HG03571 (cell line): Measurements from ENCODE around the gene TLCD3B.

ENCODE experiments used
- ATAC-seq: cut with Tn5 transposase; IDR thresholded peaks from one replicate; pipeline ENCODE4 v1.9.1; 2021; ENCODE audit not compliant: unreplicated experiment

Gene TLCD3B

GRCh38 chr16:29991571-29991904 lies 39.5 kb downstream of the TLCD3B start:
- no peak for ATAC-seq

- ATAC-seq: no peak
Observed at GRCh38 chr16:29990883-29991570, 40.0 kb downstream of the TLCD3B start.

GRCh38 chr16:29990034-29990433 lies 41.0 kb downstream of the TLCD3B start:
- no peak for ATAC-seq

- no peak for ATAC-seq
Observed at GRCh38 chr16:29989111-29989858, 41.8 kb downstream of the TLCD3B start.

- no peak for ATAC-seq
Observed at GRCh38 chr16:29988346-29989075, 42.6 kb downstream of the TLCD3B start.

GRCh38 chr16:29987371-29988085 lies 43.5 kb downstream of the TLCD3B start:
- no peak for ATAC-seq

- no peak for ATAC-seq
Observed at GRCh38 chr16:29986931-29987330, 44.1 kb downstream of the TLCD3B start.

GRCh38 chr16:29986231-29986630 lies 44.8 kb downstream of the TLCD3B start:
- ATAC-seq: no peak

- ATAC-seq: no peak
Observed at GRCh38 chr16:29985271-29985811, 45.7 kb downstream of the TLCD3B start.

GRCh38 chr16:29984764-29985147 lies 46.3 kb downstream of the TLCD3B start:
- ATAC-seq: no peak

GRCh38 chr16:29984137-29984763 lies 46.8 kb downstream of the TLCD3B start:
- ATAC-seq: no peak

GRCh38 chr16:29983420-29984136 lies 47.5 kb downstream of the TLCD3B start:
- no peak for ATAC-seq

- ATAC-seq: no peak
Observed at GRCh38 chr16:29982560-29983419, 48.3 kb downstream of the TLCD3B start.

GRCh38 chr16:29978564-29979270 lies 52.4 kb downstream of the TLCD3B start:
- ATAC-seq: no peak

- no peak for ATAC-seq
Observed at GRCh38 chr16:29978081-29978480, 53.0 kb downstream of the TLCD3B start.

- no peak for ATAC-seq
Observed at GRCh38 chr16:29977063-29977825, 53.8 kb downstream of the TLCD3B start.

GRCh38 chr16:29975811-29976511 lies 55.1 kb downstream of the TLCD3B start:
- ATAC-seq: no peak
